ENCODE measurements around the gene NECTIN4.

NECTIN4 gene

GRCh38 chr1:161091093-161091492 is 1.7 kb upstream of the NECTIN4 start:
- no peak overlapping the region for H3K4me3 ChIP-seq (ENCODE audit: control insufficient read depth, low read depth, low read length)
- DNase-seq (ENCODE audit: low read depth) = no peak
- no peak for TF ChIP-seq CTCF (IDR thresholded peaks at IDR 0.05; ENCODE audit: control insufficient read depth, insufficient read depth, low read depth, low read length, missing control alignments)

- no peak overlapping the region for H3K4me3 ChIP-seq (ENCODE audit: control insufficient read depth, low read depth, low read length)
- no peak for DNase-seq (ENCODE audit: low read depth)
- TF ChIP-seq CTCF (IDR thresholded peaks at IDR 0.05; ENCODE audit: control insufficient read depth, insufficient read depth, low read depth, low read length, missing control alignments) = no peak
Measured at GRCh38 chr1:161090617-161091016, 1.3 kb upstream of the NECTIN4 start.

GRCh38 chr1:161089938-161090337 is 580 bp upstream of the NECTIN4 start:
- TF ChIP-seq CTCF (IDR thresholded peaks at IDR 0.05; ENCODE audit: control insufficient read depth, insufficient read depth, low read depth, low read length, missing control alignments) = no peak
- DNase-seq (ENCODE audit: low read depth) = no peak
- H3K4me3 ChIP-seq (ENCODE audit: control insufficient read depth, low read depth, low read length) = no peak overlapping the region

- TF ChIP-seq CTCF (IDR thresholded peaks at IDR 0.05; ENCODE audit: control insufficient read depth, insufficient read depth, low read depth, low read length, missing control alignments) = no peak
- DNase-seq (ENCODE audit: low read depth) = no peak
- H3K4me3 ChIP-seq (ENCODE audit: control insufficient read depth, low read depth, low read length) = no peak overlapping the region
Measured at GRCh38 chr1:161088587-161089110, 709 bp downstream of the NECTIN4 start.

GRCh38 chr1:161086457-161086856 is 2.9 kb downstream of the NECTIN4 start:
- DNase-seq (ENCODE audit: low read depth) = no peak
- TF ChIP-seq CTCF (IDR thresholded peaks at IDR 0.05; ENCODE audit: control insufficient read depth, insufficient read depth, low read depth, low read length, missing control alignments) = no peak
- H3K4me3 ChIP-seq (ENCODE audit: control insufficient read depth, low read depth, low read length) = no peak overlapping the region

GRCh38 chr1:161085165-161085564 is 4.2 kb downstream of the NECTIN4 start:
- no peak for DNase-seq (ENCODE audit: low read depth)
- no peak for TF ChIP-seq CTCF (IDR thresholded peaks at IDR 0.05; ENCODE audit: control insufficient read depth, insufficient read depth, low read depth, low read length, missing control alignments)
- no peak overlapping the region for H3K4me3 ChIP-seq (ENCODE audit: control insufficient read depth, low read depth, low read length)

- no peak for DNase-seq (ENCODE audit: low read depth)
- no peak overlapping the region for H3K4me3 ChIP-seq (ENCODE audit: control insufficient read depth, low read depth, low read length)
- TF ChIP-seq CTCF (IDR thresholded peaks at IDR 0.05; ENCODE audit: control insufficient read depth, insufficient read depth, low read depth, low read length, missing control alignments) = no peak
Measured at GRCh38 chr1:161084597-161084988, 4.8 kb downstream of the NECTIN4 start.
